GM12865 (cell line): ENCODE data around the gene RPRD1A.

Experiments used
- DNase-seq: peaks from one replicate; pipeline ENCODE4 v3.0.0; 2010; ENCODE audit warnings: low read depth
- H3K4me3 ChIP-seq: 2 replicates; pipeline ENCODE4 v1.5.1; 2011; ENCODE audit warnings: mild to moderate bottlenecking, low read depth, low read length, control low read depth
- TF ChIP-seq, protein P1 (sequence below): IDR thresholded peaks from 2 replicates; pipeline ENCODE4 v1.5.1; 2011; ENCODE audit warnings: low read length, control low read depth, low read depth, inconsistent platforms; ENCODE audit not compliant: insufficient read depth; ENCODE audit errors: missing control alignments

Gene RPRD1A

DNA sequence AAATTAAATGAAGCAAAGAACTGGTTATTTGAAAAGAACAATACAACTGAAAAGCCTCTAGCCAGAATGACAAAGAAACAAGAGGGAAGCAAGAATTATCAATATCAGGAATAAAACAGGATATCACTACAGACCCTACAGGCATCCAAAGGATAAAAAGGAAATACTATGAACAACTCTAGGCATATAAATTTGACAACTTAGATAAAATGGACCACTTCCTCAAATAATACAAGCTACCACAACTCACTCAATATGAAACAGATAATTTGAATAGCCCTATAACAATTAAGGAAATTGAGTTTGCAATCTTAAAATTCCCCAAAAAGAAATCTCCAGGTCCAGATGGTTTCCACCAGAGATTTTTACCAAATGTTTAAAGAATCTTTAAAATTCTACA lies 19.8 kb downstream of the RPRD1A start:
- TF ChIP-seq, protein P1, sequence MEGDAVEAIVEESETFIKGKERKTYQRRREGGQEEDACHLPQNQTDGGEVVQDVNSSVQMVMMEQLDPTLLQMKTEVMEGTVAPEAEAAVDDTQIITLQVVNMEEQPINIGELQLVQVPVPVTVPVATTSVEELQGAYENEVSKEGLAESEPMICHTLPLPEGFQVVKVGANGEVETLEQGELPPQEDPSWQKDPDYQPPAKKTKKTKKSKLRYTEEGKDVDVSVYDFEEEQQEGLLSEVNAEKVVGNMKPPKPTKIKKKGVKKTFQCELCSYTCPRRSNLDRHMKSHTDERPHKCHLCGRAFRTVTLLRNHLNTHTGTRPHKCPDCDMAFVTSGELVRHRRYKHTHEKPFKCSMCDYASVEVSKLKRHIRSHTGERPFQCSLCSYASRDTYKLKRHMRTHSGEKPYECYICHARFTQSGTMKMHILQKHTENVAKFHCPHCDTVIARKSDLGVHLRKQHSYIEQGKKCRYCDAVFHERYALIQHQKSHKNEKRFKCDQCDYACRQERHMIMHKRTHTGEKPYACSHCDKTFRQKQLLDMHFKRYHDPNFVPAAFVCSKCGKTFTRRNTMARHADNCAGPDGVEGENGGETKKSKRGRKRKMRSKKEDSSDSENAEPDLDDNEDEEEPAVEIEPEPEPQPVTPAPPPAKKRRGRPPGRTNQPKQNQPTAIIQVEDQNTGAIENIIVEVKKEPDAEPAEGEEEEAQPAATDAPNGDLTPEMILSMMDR = no peak
- H3K4me3 ChIP-seq = no peak overlapping the region
- no peak for DNase-seq

- no peak for DNase-seq
- no peak overlapping the region for H3K4me3 ChIP-seq
- TF ChIP-seq, protein P1 = no peak
Measured at GRCh38 chr18:36046898-36047297, 20.5 kb downstream of the RPRD1A start.

- DNase-seq = no peak
- TF ChIP-seq, protein P1 = no peak
- H3K4me3 ChIP-seq = no peak overlapping the region
Measured at GRCh38 chr18:36045241-36045991, 21.9 kb downstream of the RPRD1A start.

GRCh38 chr18:36043153-36043552 lies 24.2 kb downstream of the RPRD1A start:
- DNase-seq = no peak
- H3K4me3 ChIP-seq = no peak overlapping the region
- TF ChIP-seq, protein P1 = no peak

- no peak for DNase-seq
- H3K4me3 ChIP-seq = no peak overlapping the region
- TF ChIP-seq, protein P1 = no peak
Measured at GRCh38 chr18:36041146-36041545, 26.2 kb downstream of the RPRD1A start.

- H3K4me3 ChIP-seq = no peak overlapping the region
- DNase-seq = no peak
- TF ChIP-seq, protein P1 = no peak
Measured at GRCh38 chr18:36038102-36038663, 29.2 kb downstream of the RPRD1A start.
